ENCODE results near the gene TMEM69.
"Not testable (repeated sequence)": the region's sequence is repeated elsewhere in the genome, so short reads cannot be mapped to it uniquely, and the experiment has no call there.

TMEM69 gene

GRCh38 chr1:45730780-45731319 is 42.9 kb downstream of the TMEM69 start:
- DNase-seq (ENCODE audit: low read depth in 3 of 3, low spot score in 1 of 3) = no peak

DNA sequence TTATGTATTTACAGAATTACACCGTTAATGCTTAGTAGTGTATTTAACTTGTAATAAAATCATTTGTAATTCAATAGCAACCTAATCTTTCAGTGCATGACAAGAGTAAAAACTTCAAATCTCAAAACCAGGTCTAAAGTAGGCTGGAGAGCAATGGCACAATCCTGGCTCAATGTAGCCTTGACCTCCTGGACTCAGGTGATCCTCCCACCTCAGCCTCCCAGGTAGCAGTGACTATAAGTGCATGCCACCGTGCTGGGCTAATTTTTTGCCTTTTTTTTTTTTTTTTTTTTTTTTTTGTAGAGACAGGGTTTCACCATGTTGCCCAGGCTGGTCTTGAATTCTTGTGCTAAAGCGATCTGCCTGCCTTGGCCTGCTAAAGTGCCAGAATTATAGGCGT is 51.2 kb downstream of the TMEM69 start:
- DNase-seq (ENCODE audit: low read depth in 3 of 3, low spot score in 1 of 3) = no peak

GRCh38 chr1:45739641-45740156 is 51.7 kb downstream of the TMEM69 start:
- DNase-seq (ENCODE audit: low read depth in 3 of 3, low spot score in 1 of 3) = not testable (repeated sequence)

All from stimulated activated CD4-positive, alpha-beta T cell treated with anti-CD3 and anti-CD28 coated beads, TNF-alpha, amount 100 ng/mL, for 1 hour (primary cell).